HCT116 (cell line): Measurements from ENCODE around the gene DOCK1. TPM values are rescaled to one million over a fixed set of nuclear protein-coding genes. Genes with fewer than 3 reads are reported as not detected.

Experiments
- ATAC-seq: fragments of 200-7000 bp; cut with Tn5 transposase; 2 replicates; pipeline ENCODE4 v1.9.1; 2020; ENCODE audit warnings: mild to moderate bottlenecking, moderate library complexity
- BruUV-seq: library from RNA; stranded (reverse); fragments of 400-500 nt; replicated peaks from 2 replicates; lab custom pipeline; 2021; lab: Mats Ljungman, UMichigan
- CTCF ChIA-PET: fragments of 300-600 bp; sonication (Branson Sonifier 250); formaldehyde crosslinking; loops from one replicate; lab custom pipeline; 2021; ENCODE audit warnings: antibody characterized with exemption; lab: Charles Lee
- POLR2A ChIA-PET: fragments of 300-600, 350-600 bp; sonication (Branson Sonifier 250); formaldehyde crosslinking; loops from one replicate; lab custom pipeline; 2021; ENCODE audit warnings: antibody characterized with exemption; lab: Charles Lee
- RAD21 ChIA-PET, 2 experiments: fragments of 300-600 bp; sonication (Branson Sonifier 250); formaldehyde crosslinking; loops; one replicate each; lab custom pipeline; 2023; ENCODE audit warnings: low total read pairs in 2 of 2; ENCODE audit not compliant: uncharacterized antibody in 2 of 2, unreplicated experiment in 2 of 2, low non-redundant PET in 1 of 2; lab: Charles Lee
- DNase-seq: peaks from one replicate; pipeline ENCODE4 v3.0.0-alpha.2; 2010; ENCODE audit warnings: low read depth, low spot score
- H2AFZ ChIP-seq: fragments of 200-600 bp; shearing (Covaris generic), sonication (generic); 2 replicates; pipeline ENCODE4 v1.6.1; 2017; ENCODE audit warnings: low read depth, mixed run types, mixed read lengths, antibody characterized with exemption, low read length; ENCODE audit not compliant: poor library complexity, severe bottlenecking
- H3K27ac ChIP-seq: 2 replicates; pipeline ENCODE4 v1.5.1; 2012; ENCODE audit warnings: low read depth, low read length
- H3K27me3 ChIP-seq: fragments of 200-600 bp; sonication (generic); 2 replicates; pipeline ENCODE4 v1.6.1; 2016; ENCODE audit warnings: mixed run types, low read length, mixed read lengths; ENCODE audit not compliant: insufficient read depth
- H3K36me3 ChIP-seq, 2 experiments: fragments of 200-500 bp in 1 of 2; fragments of 200-600 bp in 1 of 2; sonication (Bioruptor generic) in 1 of 2; sonication (generic) in 1 of 2; 2 replicates each; pipeline versions ENCODE4 v1.5.1 to v1.6.1; 2014 to 2016; ENCODE audit warnings: low read length in 2 of 2, inconsistent platforms in 1 of 2, mixed read lengths in 1 of 2, mixed run types in 1 of 2; ENCODE audit not compliant: insufficient read depth in 2 of 2, control insufficient read depth in 1 of 2
- H3K4me1 ChIP-seq, 2 experiments: fragments of 200-600 bp in 1 of 2; sonication (generic) in 1 of 2; 2 replicates each; pipeline versions ENCODE4 v1.5.1 to v1.6.1; 2012 to 2017; ENCODE audit warnings: low read length in 2 of 2, inconsistent platforms in 1 of 2, mild to moderate bottlenecking in 1 of 2, mixed read lengths in 1 of 2, mixed run types in 1 of 2, moderate library complexity in 1 of 2; ENCODE audit not compliant: insufficient read depth in 2 of 2, control insufficient read depth in 1 of 2
- H3K4me2 ChIP-seq: fragments of 200-600 bp; sonication (generic); 2 replicates; pipeline ENCODE4 v1.6.1; 2017; ENCODE audit warnings: mixed run types, low read length, mixed read lengths
- H3K4me3 ChIP-seq, 2 experiments: fragments of 200-600 bp in 1 of 2; sonication (generic) in 1 of 2; replicated peaks in 1 of 2; 2 replicates each; pipeline ENCODE4 v1.5.1; 2011 to 2016; ENCODE audit warnings: low read length in 2 of 2, control low read depth in 1 of 2, low read depth in 1 of 2, mild to moderate bottlenecking in 1 of 2, mixed read lengths in 1 of 2, mixed run types in 1 of 2
- H3K79me2 ChIP-seq: fragments of 200-600 bp; sonication (generic); 2 replicates; pipeline ENCODE4 v1.6.1; 2017; ENCODE audit warnings: mild to moderate bottlenecking, mixed run types, low read length, moderate library complexity, mixed read lengths; ENCODE audit not compliant: insufficient read depth
- H3K9ac ChIP-seq: fragments of 200-600 bp; sonication (generic); 2 replicates; pipeline ENCODE4 v1.6.1; 2016; ENCODE audit warnings: low read length, mixed read lengths
- H3K9me2 ChIP-seq: fragments of 200-600 bp; sonication (generic), shearing (Covaris generic); 2 replicates; pipeline ENCODE4 v1.6.1; 2017; ENCODE audit warnings: mixed run types, mild to moderate bottlenecking, moderate library complexity; ENCODE audit not compliant: insufficient read depth
- H3K9me3 ChIP-seq, 2 experiments: fragments of 200-500 bp in 1 of 2; fragments of 200-600 bp in 1 of 2; sonication (Bioruptor generic) in 1 of 2; sonication (generic) in 1 of 2; 2 replicates each; pipeline ENCODE4 v1.6.1; 2014 to 2017; ENCODE audit warnings: low read length in 2 of 2, mixed read lengths in 2 of 2, inconsistent platforms in 1 of 2, low read depth in 1 of 2, mild to moderate bottlenecking in 1 of 2, mixed run types in 1 of 2, moderate library complexity in 1 of 2; ENCODE audit not compliant: control insufficient read depth in 1 of 2, insufficient read depth in 1 of 2
- H4K20me1 ChIP-seq: fragments of 200-600 bp; sonication (generic), shearing (Covaris generic); 2 replicates; pipeline ENCODE4 v1.6.1; 2017; ENCODE audit warnings: mixed run types, mild to moderate bottlenecking, moderate library complexity; ENCODE audit not compliant: insufficient read depth
- CBX3 ChIP-seq: IDR thresholded peaks from 2 replicates; pipeline ENCODE4 v1.6.1; 2012; ENCODE audit warnings: low read depth
- CEBPB ChIP-seq: IDR thresholded peaks from 2 replicates; pipeline ENCODE4 v1.6.1; 2012; ENCODE audit warnings: low read depth
- EGR1 ChIP-seq: IDR thresholded peaks from 2 replicates; pipeline ENCODE4 v1.6.1; 2012; ENCODE audit warnings: low read depth
- ELF1 ChIP-seq: IDR thresholded peaks from 2 replicates; pipeline ENCODE4 v1.6.1; 2012; ENCODE audit warnings: low read depth, borderline replicate concordance
- FOSL1 ChIP-seq: IDR thresholded peaks from 2 replicates; pipeline ENCODE4 v1.6.1; 2012; ENCODE audit warnings: low read depth
- JUND ChIP-seq: IDR thresholded peaks from 2 replicates; pipeline ENCODE4 v1.6.1; 2012
- POLR2A ChIP-seq: IDR thresholded peaks from 2 replicates; pipeline ENCODE4 v1.7.0; 2011; ENCODE audit warnings: borderline replicate concordance; ENCODE audit not compliant: insufficient read depth, insufficient read length; ENCODE audit errors: extremely low read depth
- POLR2AphosphoS5 ChIP-seq: IDR thresholded peaks from 2 replicates; pipeline ENCODE4 v1.6.1; 2011; ENCODE audit warnings: mild to moderate bottlenecking, low read depth, low read length, moderate library complexity
- RAD21 ChIP-seq: IDR thresholded peaks from 2 replicates; pipeline ENCODE4 v1.6.1; 2012; ENCODE audit warnings: low read depth, mild to moderate bottlenecking
- SP1 ChIP-seq: IDR thresholded peaks from 2 replicates; pipeline ENCODE4 v1.6.1; 2012; ENCODE audit warnings: low read depth
- TCF7L2 ChIP-seq: IDR thresholded peaks from 2 replicates; pipeline ENCODE4 v1.7.0; 2011; ENCODE audit warnings: borderline replicate concordance, inconsistent platforms; ENCODE audit not compliant: insufficient read depth, insufficient read length; ENCODE audit errors: extremely low read depth
- ZFX ChIP-seq: fragments of 450-650 bp; IDR thresholded peaks from 2 replicates; pipeline ENCODE4 v1.6.1; 2017
- intact Hi-C: fragments of 100-400 bp; cut with micrococcal nuclease; formaldehyde crosslinking; loops from 2 replicates; pipeline ENCODE4 v1.10.0; 2022
- total RNA-seq: library from RNA; stranded (reverse); gene quantifications from one replicate; pipeline ENCODE4 v1.2.1, GENCODE V29; 2021; ENCODE audit not compliant: unreplicated experiment
- TF ChIP-seq, protein P1 (sequence below): IDR thresholded peaks from 2 replicates; pipeline ENCODE4 v1.6.1; 2011; ENCODE audit warnings: mild to moderate bottlenecking, low read length, moderate library complexity; ENCODE audit not compliant: insufficient replicate concordance; ENCODE audit errors: extremely low read depth
- TF ChIP-seq, protein P2 (sequence below): IDR thresholded peaks from 2 replicates; pipeline ENCODE4 v1.6.1; 2012; ENCODE audit warnings: low read depth
- TF ChIP-seq, protein P3 (sequence below): IDR thresholded peaks from 2 replicates; pipeline ENCODE4 v1.6.1; 2012
- TF ChIP-seq, protein P4 (sequence below): IDR thresholded peaks from 2 replicates; pipeline ENCODE4 v1.6.1; 2012

Gene DOCK1
- total RNA-seq, 1 experiment from 2014 or later, result 46.5 TPM

DNA sequence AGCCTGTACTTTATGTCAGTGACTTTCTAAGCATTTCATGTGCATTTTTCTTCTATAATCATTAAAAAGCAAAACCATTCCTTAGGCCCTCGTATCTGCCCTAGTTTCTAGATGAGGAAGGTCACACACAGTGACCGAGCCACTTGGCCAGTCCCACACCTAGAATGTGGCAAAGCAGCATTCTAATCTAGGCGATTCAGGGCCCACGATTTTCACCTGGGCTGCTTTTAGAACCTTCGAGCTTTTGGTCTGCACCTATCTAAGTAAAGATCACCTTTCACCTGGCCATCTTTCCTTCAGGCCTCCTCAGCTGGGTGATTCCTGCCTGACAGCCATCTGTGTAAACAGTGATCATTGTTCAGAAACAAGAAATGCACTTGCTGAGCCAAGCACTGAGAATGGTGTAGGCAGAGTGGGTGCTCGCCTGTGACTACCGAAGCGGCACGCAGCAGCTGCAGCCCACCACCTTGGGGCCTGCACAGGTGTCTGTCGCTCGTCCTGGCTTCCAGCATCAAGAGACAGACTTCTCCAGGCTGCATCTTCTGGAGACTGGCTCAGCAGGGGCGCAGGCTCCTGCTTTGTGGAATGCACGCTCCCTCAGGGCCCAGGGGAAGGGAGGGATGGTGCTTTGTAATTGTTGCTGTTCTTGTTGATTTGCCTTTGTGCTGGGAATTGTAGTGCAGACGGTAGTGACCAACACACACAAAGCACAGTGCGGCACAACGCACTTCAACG, 440.2 kb downstream of the DOCK1 start:
- ATAC-seq (no peak), DNase-seq (no peak)
- no peak overlapping the region for H3K27ac ChIP-seq
- H3K4me2 ChIP-seq, result no peak overlapping the region
- H3K79me2 ChIP-seq, result no peaks in the 10 kb centered on the region
- H3K4me3 ChIP-seq, result no peak overlapping the region
- no peak overlapping the region for H2AFZ ChIP-seq
- H3K4me1 ChIP-seq, result no peaks in the 10 kb centered on the region
- TF ChIP-seq RAD21 (no peak), TCF7L2 (no peak), ELF1 (no peak), POLR2AphosphoS5 (no peak)
- TF ChIP-seq, all 23 proteins: peak for 0
- Histone ChIP-seq H3K9ac (no peak overlapping the region), H3K9me2 (no peaks in the 10 kb centered on the region), H3K36me3 (no peaks in the 10 kb centered on the region), H4K20me1 (no peaks in the 10 kb centered on the region), H3K9me3 (no peaks in the 10 kb centered on the region), H3K27me3 (no peaks in the 10 kb centered on the region)
- CTCF ChIA-PET, result no interaction called here
- intact Hi-C loops, result no loop called here
- RAD21 ChIA-PET, result no interaction called here
- no TSS peak for BruUV-seq
- POLR2A ChIA-PET, result no interaction called here

DNA sequence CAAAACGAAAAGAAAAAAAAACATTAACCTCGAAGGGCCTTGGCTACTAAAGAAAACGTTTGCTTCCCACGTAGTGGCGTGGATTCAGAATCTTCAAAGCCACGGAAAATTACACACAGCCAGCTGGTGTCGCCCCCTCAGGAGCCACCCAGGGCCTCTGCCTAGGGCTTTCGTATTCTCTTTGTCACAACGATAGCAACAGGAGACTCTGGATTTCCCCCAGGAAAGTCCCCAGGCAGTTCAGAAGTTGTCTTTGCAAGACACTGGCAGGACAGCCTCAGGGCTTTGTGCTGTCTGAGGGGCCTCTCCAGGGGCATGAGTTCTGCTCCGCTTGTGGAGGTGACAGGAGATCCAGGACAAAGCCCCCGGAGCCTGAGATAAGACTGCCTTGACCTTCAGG, 441.4 kb downstream of the DOCK1 start:
- DNase-seq, result no peak

More for the DNA sequence above, 441.4 kb downstream of the DOCK1 start:
- Histone ChIP-seq H3K4me1 (no peaks in the 10 kb centered on the region), H3K79me2 (no peaks in the 10 kb centered on the region), H4K20me1 (no peaks in the 10 kb centered on the region), H3K27me3 (no peaks in the 10 kb centered on the region), H3K9me2 (no peaks in the 10 kb centered on the region), H2AFZ (no peak overlapping the region), H3K36me3 (no peaks in the 10 kb centered on the region), H3K27ac (no peak overlapping the region), H3K4me3 (no peak overlapping the region), H3K4me2 (no peak overlapping the region), H3K9me3 (no peaks in the 10 kb centered on the region), H3K9ac (no peak overlapping the region)
- POLR2A ChIA-PET, result no interaction called here
- CTCF ChIA-PET, result no interaction called here
- RAD21 ChIA-PET, result no interaction called here
- BruUV-seq, result no TSS peak
- TF ChIP-seq ZFX, result no peak
- TF ChIP-seq, protein P1, sequence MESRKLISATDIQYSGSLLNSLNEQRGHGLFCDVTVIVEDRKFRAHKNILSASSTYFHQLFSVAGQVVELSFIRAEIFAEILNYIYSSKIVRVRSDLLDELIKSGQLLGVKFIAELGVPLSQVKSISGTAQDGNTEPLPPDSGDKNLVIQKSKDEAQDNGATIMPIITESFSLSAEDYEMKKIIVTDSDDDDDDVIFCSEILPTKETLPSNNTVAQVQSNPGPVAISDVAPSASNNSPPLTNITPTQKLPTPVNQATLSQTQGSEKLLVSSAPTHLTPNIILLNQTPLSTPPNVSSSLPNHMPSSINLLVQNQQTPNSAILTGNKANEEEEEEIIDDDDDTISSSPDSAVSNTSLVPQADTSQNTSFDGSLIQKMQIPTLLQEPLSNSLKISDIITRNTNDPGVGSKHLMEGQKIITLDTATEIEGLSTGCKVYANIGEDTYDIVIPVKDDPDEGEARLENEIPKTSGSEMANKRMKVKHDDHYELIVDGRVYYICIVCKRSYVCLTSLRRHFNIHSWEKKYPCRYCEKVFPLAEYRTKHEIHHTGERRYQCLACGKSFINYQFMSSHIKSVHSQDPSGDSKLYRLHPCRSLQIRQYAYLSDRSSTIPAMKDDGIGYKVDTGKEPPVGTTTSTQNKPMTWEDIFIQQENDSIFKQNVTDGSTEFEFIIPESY, result no peak
- TF ChIP-seq CEBPB, result no peak
- no peak for TF ChIP-seq POLR2A
- TF ChIP-seq CBX3, result no peak
- no peak for TF ChIP-seq FOSL1
- TF ChIP-seq, protein P2, sequence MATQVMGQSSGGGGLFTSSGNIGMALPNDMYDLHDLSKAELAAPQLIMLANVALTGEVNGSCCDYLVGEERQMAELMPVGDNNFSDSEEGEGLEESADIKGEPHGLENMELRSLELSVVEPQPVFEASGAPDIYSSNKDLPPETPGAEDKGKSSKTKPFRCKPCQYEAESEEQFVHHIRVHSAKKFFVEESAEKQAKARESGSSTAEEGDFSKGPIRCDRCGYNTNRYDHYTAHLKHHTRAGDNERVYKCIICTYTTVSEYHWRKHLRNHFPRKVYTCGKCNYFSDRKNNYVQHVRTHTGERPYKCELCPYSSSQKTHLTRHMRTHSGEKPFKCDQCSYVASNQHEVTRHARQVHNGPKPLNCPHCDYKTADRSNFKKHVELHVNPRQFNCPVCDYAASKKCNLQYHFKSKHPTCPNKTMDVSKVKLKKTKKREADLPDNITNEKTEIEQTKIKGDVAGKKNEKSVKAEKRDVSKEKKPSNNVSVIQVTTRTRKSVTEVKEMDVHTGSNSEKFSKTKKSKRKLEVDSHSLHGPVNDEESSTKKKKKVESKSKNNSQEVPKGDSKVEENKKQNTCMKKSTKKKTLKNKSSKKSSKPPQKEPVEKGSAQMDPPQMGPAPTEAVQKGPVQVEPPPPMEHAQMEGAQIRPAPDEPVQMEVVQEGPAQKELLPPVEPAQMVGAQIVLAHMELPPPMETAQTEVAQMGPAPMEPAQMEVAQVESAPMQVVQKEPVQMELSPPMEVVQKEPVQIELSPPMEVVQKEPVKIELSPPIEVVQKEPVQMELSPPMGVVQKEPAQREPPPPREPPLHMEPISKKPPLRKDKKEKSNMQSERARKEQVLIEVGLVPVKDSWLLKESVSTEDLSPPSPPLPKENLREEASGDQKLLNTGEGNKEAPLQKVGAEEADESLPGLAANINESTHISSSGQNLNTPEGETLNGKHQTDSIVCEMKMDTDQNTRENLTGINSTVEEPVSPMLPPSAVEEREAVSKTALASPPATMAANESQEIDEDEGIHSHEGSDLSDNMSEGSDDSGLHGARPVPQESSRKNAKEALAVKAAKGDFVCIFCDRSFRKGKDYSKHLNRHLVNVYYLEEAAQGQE, result no peak
- TF ChIP-seq TCF7L2, result no peak
- no peak for TF ChIP-seq POLR2AphosphoS5
- no peak for TF ChIP-seq JUND
- no peak for TF ChIP-seq SP1
- TF ChIP-seq, protein P3, sequence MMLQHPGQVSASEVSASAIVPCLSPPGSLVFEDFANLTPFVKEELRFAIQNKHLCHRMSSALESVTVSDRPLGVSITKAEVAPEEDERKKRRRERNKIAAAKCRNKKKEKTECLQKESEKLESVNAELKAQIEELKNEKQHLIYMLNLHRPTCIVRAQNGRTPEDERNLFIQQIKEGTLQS, result no peak
- no peak for TF ChIP-seq EGR1
- TF ChIP-seq ELF1, result no peak
- TF ChIP-seq, protein P4, sequence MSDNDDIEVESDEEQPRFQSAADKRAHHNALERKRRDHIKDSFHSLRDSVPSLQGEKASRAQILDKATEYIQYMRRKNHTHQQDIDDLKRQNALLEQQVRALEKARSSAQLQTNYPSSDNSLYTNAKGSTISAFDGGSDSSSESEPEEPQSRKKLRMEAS, result no peak
- ATAC-seq, result no peak
- intact Hi-C loops, result no loop called here
